Fibroblast of the aortic adventitia (primary cell): Measurements from ENCODE around the gene AKAP13. TPM values are rescaled to one million over a fixed set of nuclear protein-coding genes. Genes with fewer than 3 reads are reported as not detected.
"Not testable (repeated sequence)": the region's sequence is repeated elsewhere in the genome, so short reads cannot be mapped to it uniquely, and the experiment has no call there.

ENCODE experiments used
- DNase-seq: peaks from one replicate; pipeline ENCODE4 v3.0.0-alpha.2; 2010; ENCODE audit warnings: low read depth
- H3K4me3 ChIP-seq: 2 replicates; pipeline ENCODE4 v1.5.1; 2011; ENCODE audit warnings: low read depth, mild to moderate bottlenecking, control low read depth, low read length, moderate library complexity
- total RNA-seq: library from RNA; depleted of rRNA; stranded (reverse); fragments of >200 nt; gene quantifications from 2 replicates; pipeline ENCODE4 v1.2.3, GENCODE V29; 2012; ENCODE audit warnings: low replicate concordance
- TF ChIP-seq, protein P1 (sequence below): IDR thresholded peaks from 2 replicates; pipeline ENCODE4 v1.5.1; 2011; ENCODE audit warnings: mild to moderate bottlenecking, low read length, control low read depth, inconsistent platforms; ENCODE audit not compliant: insufficient read depth

The AKAP13 gene
- total RNA-seq, 1 donor = 89.9 TPM

- TF ChIP-seq, protein P1, sequence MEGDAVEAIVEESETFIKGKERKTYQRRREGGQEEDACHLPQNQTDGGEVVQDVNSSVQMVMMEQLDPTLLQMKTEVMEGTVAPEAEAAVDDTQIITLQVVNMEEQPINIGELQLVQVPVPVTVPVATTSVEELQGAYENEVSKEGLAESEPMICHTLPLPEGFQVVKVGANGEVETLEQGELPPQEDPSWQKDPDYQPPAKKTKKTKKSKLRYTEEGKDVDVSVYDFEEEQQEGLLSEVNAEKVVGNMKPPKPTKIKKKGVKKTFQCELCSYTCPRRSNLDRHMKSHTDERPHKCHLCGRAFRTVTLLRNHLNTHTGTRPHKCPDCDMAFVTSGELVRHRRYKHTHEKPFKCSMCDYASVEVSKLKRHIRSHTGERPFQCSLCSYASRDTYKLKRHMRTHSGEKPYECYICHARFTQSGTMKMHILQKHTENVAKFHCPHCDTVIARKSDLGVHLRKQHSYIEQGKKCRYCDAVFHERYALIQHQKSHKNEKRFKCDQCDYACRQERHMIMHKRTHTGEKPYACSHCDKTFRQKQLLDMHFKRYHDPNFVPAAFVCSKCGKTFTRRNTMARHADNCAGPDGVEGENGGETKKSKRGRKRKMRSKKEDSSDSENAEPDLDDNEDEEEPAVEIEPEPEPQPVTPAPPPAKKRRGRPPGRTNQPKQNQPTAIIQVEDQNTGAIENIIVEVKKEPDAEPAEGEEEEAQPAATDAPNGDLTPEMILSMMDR = no peak
- no peak overlapping the region for H3K4me3 ChIP-seq
- DNase-seq = peak; percentile 81
These were observed 102.5 kb downstream of the AKAP13 start for GRCh38 chr15:85482894-85483293.

DNA sequence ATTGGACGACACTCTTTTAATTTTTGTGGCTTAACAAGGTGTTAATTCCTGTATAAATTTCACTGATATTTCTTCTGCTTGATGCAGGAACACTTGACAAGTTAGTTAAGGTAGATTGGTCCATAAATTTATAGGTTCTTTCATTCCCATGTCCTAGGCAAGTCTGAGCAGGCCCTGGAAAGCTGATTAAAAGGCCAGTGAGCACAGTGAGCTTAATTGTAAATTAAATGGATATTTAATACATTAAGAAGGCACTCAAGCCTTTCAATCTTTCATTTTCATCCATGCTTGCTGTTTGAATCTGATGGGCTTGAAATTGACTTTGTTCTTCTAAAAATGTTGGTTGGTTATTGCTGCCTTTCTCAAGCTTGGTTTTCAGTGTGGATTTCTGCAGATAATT, 103.6 kb downstream of the AKAP13 start:
- not testable (repeated sequence) for DNase-seq, H3K4me3 ChIP-seq

DNA sequence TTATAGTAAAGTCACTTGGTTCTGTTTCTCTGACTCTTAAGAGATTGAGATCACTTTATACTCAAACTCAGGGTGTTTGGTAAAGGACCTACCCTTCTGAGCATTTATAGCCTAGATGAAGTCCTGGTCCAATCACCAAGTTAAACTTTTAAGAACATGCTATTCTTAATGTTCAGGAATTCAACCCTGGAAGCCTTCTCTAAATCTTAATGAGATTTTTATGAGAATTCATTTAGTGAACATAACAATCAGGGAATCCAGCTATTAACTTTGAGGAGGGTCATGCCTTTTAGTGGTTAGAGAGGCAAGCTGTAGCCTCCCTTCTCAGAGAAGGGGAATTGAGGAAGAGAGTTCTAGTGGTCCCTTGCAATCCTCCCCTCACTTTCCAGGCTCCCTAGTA, 104.5 kb downstream of the AKAP13 start:
- H3K4me3 ChIP-seq, DNase-seq: not testable (repeated sequence)

DNA sequence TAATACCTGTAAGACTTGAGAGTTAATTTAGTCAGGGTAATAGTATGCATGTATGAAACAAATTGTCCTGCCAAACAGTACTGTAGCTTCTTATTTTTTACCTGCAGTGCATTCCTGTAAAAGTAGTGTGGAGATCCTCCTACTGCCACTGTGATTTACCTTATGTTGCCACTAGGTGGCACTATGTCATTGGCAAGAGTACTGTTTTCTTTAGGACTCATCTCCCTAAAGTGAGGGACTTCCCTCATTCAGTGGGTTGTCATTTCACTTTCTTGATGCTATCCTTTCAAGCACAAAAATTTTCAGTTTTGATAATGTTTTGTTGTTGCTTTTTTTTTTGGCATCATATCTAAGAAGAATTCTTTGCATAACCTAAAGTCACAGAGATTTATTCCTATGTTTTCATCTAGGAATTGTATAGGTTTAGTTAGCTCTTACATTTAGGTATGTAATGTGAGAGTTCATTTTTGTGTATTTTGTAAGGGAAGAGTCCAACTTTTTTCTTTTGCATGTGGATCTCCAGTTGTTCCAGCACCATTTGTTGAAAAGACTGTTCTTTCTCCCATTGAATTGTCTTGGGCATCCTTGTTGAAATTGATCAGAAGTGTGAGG, 105.7 kb downstream of the AKAP13 start:
- peak; percentile 82 for DNase-seq
- TF ChIP-seq, protein P1 = peak; percentile 76
- no peak overlapping the region for H3K4me3 ChIP-seq

DNA sequence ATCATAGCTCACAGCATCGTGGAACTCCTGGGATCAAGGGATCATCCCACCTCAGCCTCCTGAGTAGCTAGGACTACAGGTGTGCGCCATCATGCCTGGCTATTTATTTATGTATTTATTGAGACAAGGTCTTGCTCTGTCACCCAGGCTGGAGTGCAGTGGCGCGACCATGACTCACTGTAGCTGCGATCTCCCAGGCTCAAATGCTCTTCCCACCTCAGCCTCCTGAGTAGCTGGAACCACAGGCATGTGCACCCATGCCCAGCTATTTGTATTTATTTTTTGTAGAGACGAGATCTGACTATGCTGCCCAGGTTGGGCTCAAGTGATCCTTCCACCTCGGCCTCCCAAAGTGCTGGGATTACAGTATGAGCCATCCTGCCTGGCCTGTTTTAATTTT, 107.4 kb downstream of the AKAP13 start:
- not testable (repeated sequence) for H3K4me3 ChIP-seq

DNA sequence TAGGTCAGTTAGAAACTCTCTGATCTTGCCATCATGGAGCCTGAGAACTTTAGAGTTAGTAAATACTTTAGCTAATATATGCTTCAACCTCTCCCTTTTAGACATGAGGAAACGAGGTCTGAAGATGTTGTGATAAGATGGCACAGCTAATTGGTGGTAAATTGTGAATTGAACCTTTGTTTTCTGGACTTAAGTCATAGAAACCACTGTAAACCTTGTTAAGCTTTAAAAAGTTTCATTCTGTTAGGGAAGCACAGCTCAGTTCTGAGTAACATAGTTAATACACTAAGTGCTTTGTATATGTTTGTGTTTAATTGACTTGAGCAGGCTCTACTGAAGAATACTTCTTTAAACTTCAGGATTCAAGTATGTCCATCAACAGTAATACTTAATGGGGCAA, 108.6 kb downstream of the AKAP13 start:
- TF ChIP-seq, protein P1 = no peak
- DNase-seq = no peak
- H3K4me3 ChIP-seq = no peak overlapping the region

More for the DNA sequence above, 107.4 kb downstream of the AKAP13 start:
- DNase-seq = not testable (repeated sequence)

- TF ChIP-seq, protein P1 = no peak
- no peak overlapping the region for H3K4me3 ChIP-seq
- no peak for DNase-seq
These were observed 109.5 kb downstream of the AKAP13 start for GRCh38 chr15:85489773-85490493.

GRCh38 chr15:85490856-85491255, 110.5 kb downstream of the AKAP13 start:
- H3K4me3 ChIP-seq = no peak overlapping the region
- no peak for DNase-seq
- TF ChIP-seq, protein P1 = no peak
